Cortex of kidney (tissue), 1 donor: ENCODE results near the gene WDR72.

Source experiments
- DNase-seq: peaks from one replicate; lab custom pipeline; 2025; lab: John Stamatoyannopoulos, UW

WDR72 gene

GRCh38 chr15:53534105-53534839 lies 225.2 kb downstream of the WDR72 start:
- DNase-seq, result no peak

GRCh38 chr15:53530761-53531160 lies 228.7 kb downstream of the WDR72 start:
- no peak for DNase-seq

- no peak for DNase-seq
These were observed 231.5 kb downstream of the WDR72 start for GRCh38 chr15:53527996-53528395.

GRCh38 chr15:53525894-53526293 lies 233.6 kb downstream of the WDR72 start:
- no peak for DNase-seq

- DNase-seq, result no peak
These were observed 236.5 kb downstream of the WDR72 start for GRCh38 chr15:53522991-53523390.

GRCh38 chr15:53520996-53521395 lies 238.5 kb downstream of the WDR72 start:
- no peak for DNase-seq

- DNase-seq, result no peak
These were observed 246.0 kb downstream of the WDR72 start for GRCh38 chr15:53513431-53513830.

- DNase-seq, result no peak
These were observed 247.4 kb downstream of the WDR72 start for GRCh38 chr15:53512029-53512428.

GRCh38 chr15:53511175-53511574 lies 248.3 kb downstream of the WDR72 start:
- no peak for DNase-seq

GRCh38 chr15:53506370-53506769 lies 253.1 kb downstream of the WDR72 start:
- no peak for DNase-seq

- no peak for DNase-seq
These were observed 260.5 kb downstream of the WDR72 start for GRCh38 chr15:53498996-53499395.

GRCh38 chr15:53490341-53490740 lies 269.1 kb downstream of the WDR72 start:
- DNase-seq, result no peak

GRCh38 chr15:53482055-53482454 lies 277.4 kb downstream of the WDR72 start:
- no peak for DNase-seq

- no peak for DNase-seq
These were observed 281.3 kb downstream of the WDR72 start for GRCh38 chr15:53477981-53478766.

GRCh38 chr15:53473886-53474285 lies 285.6 kb downstream of the WDR72 start:
- DNase-seq, result no peak

GRCh38 chr15:53473435-53473834 lies 286.0 kb downstream of the WDR72 start:
- no peak for DNase-seq

- no peak for DNase-seq
These were observed 286.6 kb downstream of the WDR72 start for GRCh38 chr15:53472883-53473282.

GRCh38 chr15:53472210-53472609 lies 287.3 kb downstream of the WDR72 start:
- DNase-seq, result no peak

GRCh38 chr15:53470743-53471142 lies 288.7 kb downstream of the WDR72 start:
- DNase-seq, result no peak

GRCh38 chr15:53469422-53469821 lies 290.0 kb downstream of the WDR72 start:
- no peak for DNase-seq
